IPS-20b (cell line): ENCODE results near the gene FOXN1.
"Not testable (repeated sequence)": the region's sequence is repeated elsewhere in the genome, so short reads cannot be mapped to it uniquely, and the experiment has no call there.

Experiments used
- H3K27ac ChIP-seq: one replicate; pipeline ENCODE4 v1.5.1; 2013; ENCODE audit warnings: low read length
- H3K27me3 ChIP-seq: 2 replicates; pipeline ENCODE4 v1.6.1; 2013; ENCODE audit warnings: mild to moderate bottlenecking, low read length, inconsistent platforms; ENCODE audit not compliant: insufficient read depth
- H3K36me3 ChIP-seq: 2 replicates; pipeline ENCODE4 v1.6.1; 2013; ENCODE audit warnings: low read depth, mild to moderate bottlenecking, inconsistent platforms, low read length, moderate library complexity; ENCODE audit not compliant: insufficient read depth
- H3K4me1 ChIP-seq: 2 replicates; pipeline ENCODE4 v1.6.1; 2013; ENCODE audit warnings: mild to moderate bottlenecking, control low read depth, inconsistent platforms, low read length, moderate library complexity; ENCODE audit not compliant: insufficient read depth
- H3K4me3 ChIP-seq: 2 replicates; pipeline ENCODE4 v1.5.1; 2013; ENCODE audit warnings: mild to moderate bottlenecking, low read length, inconsistent platforms
- H3K9ac ChIP-seq: 2 replicates; pipeline ENCODE4 v1.6.1; 2013; ENCODE audit warnings: low read depth, mild to moderate bottlenecking, inconsistent platforms, low read length, moderate library complexity
- H3K9me3 ChIP-seq: 2 replicates; pipeline ENCODE4 v1.6.1; 2013; ENCODE audit warnings: mild to moderate bottlenecking, low read depth, low read length, inconsistent platforms; ENCODE audit not compliant: insufficient read depth

Gene FOXN1

DNA sequence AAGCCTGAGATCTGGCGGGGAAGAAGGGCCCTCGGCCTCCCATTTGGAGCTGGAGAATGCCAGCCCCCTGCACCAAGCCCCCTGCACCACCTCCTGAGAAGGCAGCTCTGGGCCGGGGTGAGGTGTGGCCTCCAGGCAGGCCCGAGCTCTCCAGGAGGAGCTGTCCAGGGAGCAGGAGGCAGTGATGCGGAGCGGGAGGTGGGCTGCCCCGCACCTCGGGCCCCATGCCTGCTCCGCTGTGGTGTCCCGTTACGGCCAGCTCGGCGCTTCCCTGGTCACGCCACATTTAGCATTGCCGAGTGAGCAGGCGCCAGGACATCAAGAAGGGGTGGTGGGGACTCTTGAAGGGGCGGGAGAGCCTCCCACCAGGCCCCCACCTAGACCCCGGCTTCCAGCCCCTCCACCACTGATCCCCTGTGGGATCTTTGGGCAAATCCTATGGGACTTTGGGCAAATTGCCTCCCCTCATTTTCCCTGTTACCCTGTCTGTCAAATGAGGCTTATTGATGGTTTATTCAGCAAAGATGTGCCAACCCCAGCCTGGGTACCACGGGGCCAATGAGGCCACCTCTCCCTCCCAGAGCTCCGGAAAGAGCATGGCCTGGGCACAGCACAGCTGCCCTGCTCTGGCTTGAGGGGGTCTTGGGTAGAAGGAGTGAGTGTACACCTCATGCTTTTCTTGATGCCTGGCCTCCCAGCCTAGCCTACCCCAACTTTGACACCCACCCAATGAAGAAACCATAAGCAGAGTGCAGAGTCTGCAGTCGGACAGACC lies 15.3 kb downstream of the FOXN1 start:
- Histone ChIP-seq H3K27ac (no peak overlapping the region), H3K27me3 (0 out of 2 replicates have a peak, but pooled peaks cover 4% of the 10 kb centered on the region), H3K36me3 (no peaks in the 10 kb centered on the region), H3K4me3 (no peak overlapping the region), H3K9ac (no peak overlapping the region), H3K4me1 (no peaks in the 10 kb centered on the region), H3K9me3 (no peaks in the 10 kb centered on the region)

DNA sequence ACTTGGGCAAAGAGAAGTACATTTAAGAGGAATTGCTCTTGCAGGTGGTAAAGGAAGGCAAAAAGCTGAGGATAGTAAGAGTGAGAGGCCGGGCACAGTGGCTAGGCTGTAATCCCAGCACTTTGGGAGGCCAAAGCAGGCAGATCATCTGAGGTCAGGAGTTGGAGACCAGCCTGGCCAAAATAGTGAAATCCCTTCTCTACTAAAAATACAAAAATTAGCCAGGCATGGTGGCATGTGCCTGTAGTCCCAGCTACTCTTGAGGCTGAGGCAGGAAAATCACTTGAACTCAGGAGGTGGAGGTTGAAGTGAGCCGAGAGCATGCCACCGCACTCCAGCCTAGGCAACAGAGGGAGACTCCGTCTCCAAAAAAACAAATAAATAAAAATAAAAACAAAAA lies 16.1 kb downstream of the FOXN1 start:
- H3K36me3 ChIP-seq, H3K9me3 ChIP-seq, H3K27me3 ChIP-seq, H3K4me1 ChIP-seq, H3K4me3 ChIP-seq, H3K9ac ChIP-seq, H3K27ac ChIP-seq: not testable (repeated sequence)

DNA sequence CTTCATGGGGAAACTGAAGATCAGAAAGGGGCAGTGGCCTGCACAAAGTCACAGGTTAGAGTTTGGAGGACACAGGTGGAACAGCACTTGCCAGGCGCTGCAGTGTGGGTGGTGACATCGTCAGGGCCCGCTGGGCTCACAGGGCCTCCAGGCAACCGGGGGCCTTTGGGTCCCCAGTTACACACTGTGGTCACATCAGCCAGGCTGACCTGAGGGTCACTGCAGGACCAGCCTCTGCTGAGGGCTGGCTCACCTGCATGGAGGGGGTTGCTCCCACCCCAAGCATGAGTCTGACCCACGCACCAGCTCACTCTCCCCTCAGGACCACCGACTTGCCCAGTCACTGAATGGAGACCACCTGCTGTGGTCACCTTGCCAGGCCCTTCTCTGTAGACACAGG lies 17.0 kb downstream of the FOXN1 start:
- Histone ChIP-seq H3K4me1 (no peaks in the 10 kb centered on the region), H3K27ac (no peak overlapping the region), H3K4me3 (no peak overlapping the region), H3K9ac (no peak overlapping the region), H3K36me3 (no peaks in the 10 kb centered on the region), H3K9me3 (no peaks in the 10 kb centered on the region), H3K27me3 (0 out of 2 replicates have a peak, but pooled peaks cover 4% of the 10 kb centered on the region)

DNA sequence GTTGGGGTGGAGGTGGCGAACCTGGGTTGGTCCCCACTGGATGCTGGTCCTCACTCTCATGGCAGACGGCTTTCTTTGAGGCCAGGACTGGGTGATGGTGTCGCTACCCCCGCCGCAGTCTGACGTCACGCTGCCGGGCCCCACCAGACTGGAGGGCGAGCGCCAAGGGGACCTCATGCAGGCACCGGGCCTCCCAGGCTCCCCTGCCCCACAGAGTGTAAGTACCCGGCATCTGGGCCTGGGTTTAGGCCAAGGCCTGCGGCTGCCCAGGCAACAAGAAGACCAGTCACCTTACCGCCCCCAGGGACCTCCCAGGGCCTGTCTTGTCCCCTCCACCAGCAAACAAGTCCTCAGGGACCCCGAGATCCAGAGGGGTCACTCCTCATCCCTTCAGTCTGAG lies 17.7 kb downstream of the FOXN1 start:
- Histone ChIP-seq H3K27ac (no peak overlapping the region), H3K4me3 (no peak overlapping the region), H3K9me3 (no peaks in the 10 kb centered on the region), H3K4me1 (no peaks in the 10 kb centered on the region), H3K27me3 (0 out of 2 replicates have a peak, but pooled peaks cover 4% of the 10 kb centered on the region), H3K36me3 (no peaks in the 10 kb centered on the region), H3K9ac (no peak overlapping the region)

DNA sequence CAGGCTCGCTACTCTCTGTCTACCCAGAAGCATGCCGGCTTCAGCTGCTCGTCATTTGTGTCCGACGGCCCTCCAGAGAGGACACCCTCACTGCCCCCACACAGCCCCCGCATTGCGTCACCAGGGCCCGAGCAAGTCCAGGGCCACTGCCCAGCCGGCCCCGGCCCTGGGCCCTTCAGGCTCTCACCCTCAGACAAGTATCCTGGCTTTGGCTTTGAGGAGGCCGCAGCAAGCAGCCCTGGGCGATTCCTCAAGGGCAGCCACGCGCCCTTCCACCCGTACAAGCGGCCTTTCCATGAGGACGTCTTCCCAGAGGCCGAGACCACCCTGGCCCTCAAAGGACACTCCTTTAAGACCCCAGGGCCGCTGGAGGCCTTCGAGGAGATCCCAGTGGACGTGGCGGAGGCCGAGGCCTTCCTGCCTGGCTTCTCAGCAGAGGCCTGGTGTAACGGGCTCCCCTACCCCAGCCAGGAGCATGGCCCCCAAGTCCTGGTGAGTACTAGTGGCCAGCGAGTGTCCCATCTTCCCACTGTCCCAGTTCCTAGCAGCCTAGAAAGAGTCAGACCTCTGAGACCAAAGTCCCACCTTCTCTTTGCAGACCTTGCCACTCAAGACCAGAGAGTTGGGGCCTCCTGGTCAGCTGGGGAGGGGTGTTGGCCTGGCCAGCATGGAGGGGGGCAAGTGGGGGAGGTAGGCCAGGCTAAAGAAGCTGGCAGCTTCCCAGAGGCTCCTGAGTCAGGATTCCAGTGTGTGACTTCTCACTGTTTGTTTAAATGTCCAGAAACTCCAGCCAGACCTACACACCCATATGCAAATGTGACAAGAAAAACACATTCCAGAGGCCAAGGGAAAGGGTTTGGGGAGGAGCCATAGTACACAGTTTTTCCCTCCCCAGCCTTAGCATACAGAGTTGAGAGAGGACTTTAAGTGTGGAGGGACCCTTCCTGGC lies 18.6 kb downstream of the FOXN1 start:
- H3K4me3 ChIP-seq: no peak overlapping the region
- H3K4me1 ChIP-seq: no peaks in the 10 kb centered on the region
- no peaks in the 10 kb centered on the region for H3K36me3 ChIP-seq
- no peak overlapping the region for H3K27ac ChIP-seq
- H3K27me3 ChIP-seq: 0 out of 2 replicates have a peak, but pooled peaks cover 4% of the 10 kb centered on the region
- no peak overlapping the region for H3K9ac ChIP-seq
- no peaks in the 10 kb centered on the region for H3K9me3 ChIP-seq

DNA sequence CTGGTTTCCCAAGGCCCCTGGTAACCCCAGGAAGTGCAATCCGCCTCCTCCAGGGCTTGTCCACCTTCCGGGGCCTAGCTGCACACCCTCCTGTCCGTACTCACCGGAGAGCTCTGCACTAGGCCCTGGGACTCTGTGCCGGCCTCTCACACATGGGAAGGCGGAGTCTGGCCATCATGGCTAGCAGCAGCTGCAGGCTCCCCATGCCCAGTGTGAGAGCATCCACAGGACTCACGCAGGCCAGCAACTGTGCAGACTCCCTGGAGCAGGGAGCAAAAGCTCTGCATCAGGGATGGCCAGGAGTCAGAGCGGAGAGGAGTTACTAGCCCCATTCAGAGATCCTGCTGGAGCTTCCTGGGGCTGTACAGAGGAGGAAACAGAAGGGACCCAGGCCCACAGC lies 20.2 kb downstream of the FOXN1 start:
- Histone ChIP-seq H3K27me3 (0 out of 2 replicates have a peak, but pooled peaks cover 4% of the 10 kb centered on the region), H3K4me3 (no peak overlapping the region), H3K9ac (no peak overlapping the region), H3K27ac (no peak overlapping the region), H3K9me3 (no peaks in the 10 kb centered on the region), H3K4me1 (no peaks in the 10 kb centered on the region), H3K36me3 (no peaks in the 10 kb centered on the region)

DNA sequence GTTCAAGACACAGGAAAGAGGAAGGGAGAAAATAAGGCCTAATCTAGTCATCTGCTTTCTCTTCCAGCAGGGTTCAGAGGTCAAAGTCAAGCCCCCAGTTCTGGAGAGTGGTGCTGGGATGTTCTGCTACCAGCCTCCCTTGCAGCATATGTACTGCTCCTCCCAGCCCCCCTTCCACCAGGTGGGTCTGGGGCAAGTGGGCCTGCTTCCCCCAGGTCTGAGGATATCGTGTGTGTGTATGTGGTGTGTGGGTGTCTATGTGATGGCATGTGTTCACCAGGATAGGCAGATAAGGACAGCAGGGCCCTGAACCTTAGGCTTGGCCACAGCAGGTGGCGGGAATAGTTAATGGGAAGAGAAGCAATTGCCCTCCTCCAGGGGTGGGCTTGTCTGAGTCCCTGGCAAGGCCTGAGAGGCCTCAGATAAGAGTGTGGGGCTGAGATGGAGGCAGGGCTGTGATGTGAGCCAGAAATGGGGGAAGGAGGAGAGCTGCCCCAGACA lies 21.1 kb downstream of the FOXN1 start:
- Histone ChIP-seq H3K4me3 (no peak overlapping the region), H3K36me3 (no peaks in the 10 kb centered on the region), H3K9ac (no peak overlapping the region), H3K4me1 (no peaks in the 10 kb centered on the region), H3K9me3 (no peaks in the 10 kb centered on the region), H3K27me3 (no peaks in the 10 kb centered on the region), H3K27ac (no peak overlapping the region)

DNA sequence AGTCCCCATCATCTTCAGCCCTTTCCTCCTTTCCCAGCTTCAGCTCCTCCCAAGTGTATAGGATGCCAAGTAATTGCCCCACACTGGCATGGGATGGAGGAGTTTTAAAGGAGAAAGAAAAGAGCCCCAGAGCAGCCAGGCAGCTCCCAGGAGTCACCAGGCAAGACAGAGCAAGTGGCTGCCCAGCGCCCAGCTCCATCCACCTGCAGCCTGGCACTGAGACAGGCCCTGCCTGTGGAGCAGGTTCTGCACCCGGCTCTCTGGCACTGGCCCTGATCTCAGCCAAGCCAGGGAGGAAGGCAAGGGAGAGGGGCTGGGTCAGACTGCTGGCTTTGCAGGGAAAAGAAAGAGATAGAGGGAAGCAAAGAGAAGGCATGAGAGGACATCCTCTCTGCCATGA lies 21.7 kb downstream of the FOXN1 start:
- Histone ChIP-seq H3K4me3 (no peak overlapping the region), H3K27ac (no peak overlapping the region), H3K27me3 (no peaks in the 10 kb centered on the region), H3K9ac (no peak overlapping the region), H3K4me1 (no peaks in the 10 kb centered on the region), H3K9me3 (no peaks in the 10 kb centered on the region), H3K36me3 (no peaks in the 10 kb centered on the region)

DNA sequence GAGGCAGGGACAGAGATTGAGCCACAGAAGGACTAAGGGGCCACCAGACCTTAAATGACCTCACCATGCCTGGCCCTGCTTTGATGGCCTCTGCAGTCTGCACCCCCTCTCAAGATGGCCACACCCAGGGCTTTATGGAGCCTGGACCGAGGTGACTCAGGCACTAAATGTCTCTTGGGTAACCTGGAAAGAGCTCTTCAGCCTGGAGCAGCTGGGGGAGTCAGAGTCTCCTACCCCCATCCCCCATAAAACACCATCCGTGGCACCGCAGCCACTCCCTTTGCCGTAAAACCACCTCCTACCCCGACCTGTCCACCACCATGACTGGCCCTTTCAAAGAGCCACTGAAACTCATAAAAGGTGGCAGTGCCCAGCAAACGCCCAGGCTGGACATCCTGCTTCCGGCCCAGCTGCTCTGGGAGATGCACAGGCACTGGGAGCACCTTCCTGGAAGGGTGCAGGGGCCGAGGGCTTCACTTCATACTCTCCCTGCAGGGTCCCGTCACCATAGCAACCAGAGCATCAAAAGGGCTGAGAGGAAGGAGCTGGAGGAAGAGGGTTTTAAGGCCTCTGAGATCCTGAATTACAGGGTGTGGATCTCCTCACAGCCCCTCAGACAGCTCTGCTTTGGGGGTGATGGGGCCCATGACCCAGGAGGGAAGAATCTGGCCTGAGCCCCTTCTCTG lies 22.3 kb downstream of the FOXN1 start:
- H3K36me3 ChIP-seq: no peaks in the 10 kb centered on the region
- no peak overlapping the region for H3K27ac ChIP-seq
- H3K27me3 ChIP-seq: no peaks in the 10 kb centered on the region
- H3K4me3 ChIP-seq: no peak overlapping the region
- H3K9me3 ChIP-seq: no peaks in the 10 kb centered on the region
- H3K4me1 ChIP-seq: no peaks in the 10 kb centered on the region
- no peak overlapping the region for H3K9ac ChIP-seq

DNA sequence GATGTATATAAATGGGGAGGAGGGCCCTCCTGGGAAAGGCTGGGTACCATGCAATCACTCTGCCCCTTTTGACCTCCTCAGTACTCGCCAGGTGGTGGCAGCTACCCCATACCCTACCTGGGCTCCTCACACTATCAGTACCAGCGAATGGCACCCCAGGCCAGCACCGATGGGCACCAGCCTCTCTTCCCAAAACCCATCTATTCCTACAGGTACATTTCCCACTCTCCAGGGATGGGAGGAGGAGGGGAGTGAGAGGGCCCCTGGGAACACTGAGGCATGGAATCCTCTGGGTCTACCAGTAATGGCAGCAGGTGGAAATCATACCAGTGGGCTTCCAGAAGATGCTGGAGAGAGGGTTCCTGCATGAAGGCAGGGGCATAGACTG lies 22.9 kb downstream of the FOXN1 start:
- no peak overlapping the region for H3K27ac ChIP-seq
- no peaks in the 10 kb centered on the region for H3K36me3 ChIP-seq
- H3K4me3 ChIP-seq: no peak overlapping the region

DNA sequence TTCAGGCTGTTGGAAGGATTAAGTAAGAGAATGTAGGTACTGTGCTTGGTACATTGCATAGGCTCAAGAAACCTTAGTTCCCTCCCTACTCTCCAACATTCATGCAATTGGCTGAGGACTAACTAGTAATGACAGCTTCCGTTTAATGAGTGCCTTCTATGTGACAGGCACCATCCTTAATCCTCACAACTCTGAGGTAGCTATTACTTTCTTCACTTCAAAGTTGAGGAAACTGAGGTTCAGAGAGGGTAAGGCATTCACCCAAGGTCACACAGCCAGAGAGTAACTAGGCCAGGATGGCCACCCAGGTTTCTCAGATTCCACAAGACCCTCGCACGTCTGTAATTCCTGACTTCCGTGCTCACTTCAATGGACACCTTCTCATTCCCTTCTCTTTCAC lies 24.1 kb downstream of the FOXN1 start:
- no peak overlapping the region for H3K27ac ChIP-seq
- no peak overlapping the region for H3K4me3 ChIP-seq
- no peaks in the 10 kb centered on the region for H3K4me1 ChIP-seq
- no peaks in the 10 kb centered on the region for H3K27me3 ChIP-seq
- H3K36me3 ChIP-seq: no peaks in the 10 kb centered on the region
- no peak overlapping the region for H3K9ac ChIP-seq
- H3K9me3 ChIP-seq: no peaks in the 10 kb centered on the region

More for the DNA sequence above, 22.9 kb downstream of the FOXN1 start:
- no peaks in the 10 kb centered on the region for H3K4me1 ChIP-seq
- no peaks in the 10 kb centered on the region for H3K9me3 ChIP-seq
- no peak overlapping the region for H3K9ac ChIP-seq
- no peaks in the 10 kb centered on the region for H3K27me3 ChIP-seq
